Fibroblast of peridontal ligament (primary cell): Measurements from ENCODE around the gene RAD51B.

Source experiments
- DNase-seq: peaks from one replicate; pipeline ENCODE4 v3.0.0-alpha.2; 2010; ENCODE audit errors: extremely low read depth

RAD51B gene

GRCh38 chr14:68548194-68549076, 728.9 kb downstream of the RAD51B start:
- peak; percentile 99 for DNase-seq

GRCh38 chr14:68550338-68550715, 730.7 kb downstream of the RAD51B start:
- DNase-seq: no peak

- DNase-seq: no peak
These were observed 731.6 kb downstream of the RAD51B start for GRCh38 chr14:68551045-68551683.

- DNase-seq: no peak
These were observed 732.5 kb downstream of the RAD51B start for GRCh38 chr14:68552075-68552474.

- peak; percentile 45 for DNase-seq
These were observed 733.0 kb downstream of the RAD51B start for GRCh38 chr14:68552602-68553001.

GRCh38 chr14:68553311-68553710, 733.7 kb downstream of the RAD51B start:
- DNase-seq: no peak

- DNase-seq: no peak
These were observed 734.7 kb downstream of the RAD51B start for GRCh38 chr14:68554231-68554630.

GRCh38 chr14:68556253-68556652, 736.7 kb downstream of the RAD51B start:
- no peak for DNase-seq

- no peak for DNase-seq
These were observed 738.1 kb downstream of the RAD51B start for GRCh38 chr14:68557648-68558047.

GRCh38 chr14:68558096-68558495, 738.5 kb downstream of the RAD51B start:
- DNase-seq: no peak

- no peak for DNase-seq
These were observed 740.4 kb downstream of the RAD51B start for GRCh38 chr14:68559949-68560348.

GRCh38 chr14:68561531-68562007, 742.0 kb downstream of the RAD51B start:
- no peak for DNase-seq

GRCh38 chr14:68562911-68563250, 743.3 kb downstream of the RAD51B start:
- DNase-seq: no peak

- DNase-seq: peak; percentile 47
These were observed 743.9 kb downstream of the RAD51B start for GRCh38 chr14:68563251-68564131.

GRCh38 chr14:68564191-68564825, 744.7 kb downstream of the RAD51B start:
- DNase-seq: no peak

GRCh38 chr14:68564826-68565759, 745.5 kb downstream of the RAD51B start:
- DNase-seq: no peak

- DNase-seq: no peak
These were observed 746.5 kb downstream of the RAD51B start for GRCh38 chr14:68566075-68566474.

GRCh38 chr14:68568907-68569897, 749.6 kb downstream of the RAD51B start:
- DNase-seq: no peak

- DNase-seq: no peak
These were observed 750.4 kb downstream of the RAD51B start for GRCh38 chr14:68569970-68570409.
